HG02642 (cell line): ENCODE measurements around the gene SIRT7.

Source experiments
- ATAC-seq: cut with Tn5 transposase; IDR thresholded peaks from one replicate; pipeline ENCODE4 v1.9.1; 2021; ENCODE audit warnings: mild to moderate bottlenecking; ENCODE audit not compliant: unreplicated experiment, poor library complexity

Gene SIRT7

DNA sequence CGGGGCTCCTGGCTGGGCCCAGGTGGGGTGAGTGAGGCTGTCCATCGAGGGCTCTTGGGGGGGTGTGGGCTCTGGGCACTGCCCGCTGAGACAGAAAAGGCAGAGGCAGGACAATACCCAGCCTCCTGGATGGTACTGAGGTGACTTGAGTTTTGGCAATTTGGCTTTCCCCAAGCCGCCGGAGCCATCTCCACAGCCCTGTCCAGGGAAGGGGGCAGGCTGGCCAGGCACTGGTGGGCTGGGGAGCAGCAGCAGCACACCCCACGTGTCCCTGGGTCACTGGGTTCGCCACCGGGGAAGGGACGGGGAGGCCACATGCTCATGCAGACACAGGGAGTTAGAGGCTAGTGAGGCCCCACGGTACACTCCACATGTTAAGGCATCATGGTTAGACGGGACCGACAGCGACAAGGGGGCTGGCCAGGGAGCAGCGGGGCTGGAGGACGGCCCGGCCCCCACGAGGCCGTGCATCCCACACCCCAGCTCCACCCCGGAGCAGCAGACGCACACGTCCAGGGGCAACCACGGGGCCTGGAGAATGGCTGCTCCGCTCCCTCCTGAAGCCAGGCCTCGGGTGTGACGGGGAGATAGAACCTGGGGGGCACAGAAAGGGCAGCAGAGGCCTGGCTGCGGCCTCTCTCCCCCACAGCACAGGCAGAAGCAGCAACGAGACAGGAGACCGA lies 49.8 kb downstream of the SIRT7 start:
- no peak for ATAC-seq

- no peak for ATAC-seq
Observed at GRCh38 chr17:81867170-81867990, 50.6 kb downstream of the SIRT7 start.

DNA sequence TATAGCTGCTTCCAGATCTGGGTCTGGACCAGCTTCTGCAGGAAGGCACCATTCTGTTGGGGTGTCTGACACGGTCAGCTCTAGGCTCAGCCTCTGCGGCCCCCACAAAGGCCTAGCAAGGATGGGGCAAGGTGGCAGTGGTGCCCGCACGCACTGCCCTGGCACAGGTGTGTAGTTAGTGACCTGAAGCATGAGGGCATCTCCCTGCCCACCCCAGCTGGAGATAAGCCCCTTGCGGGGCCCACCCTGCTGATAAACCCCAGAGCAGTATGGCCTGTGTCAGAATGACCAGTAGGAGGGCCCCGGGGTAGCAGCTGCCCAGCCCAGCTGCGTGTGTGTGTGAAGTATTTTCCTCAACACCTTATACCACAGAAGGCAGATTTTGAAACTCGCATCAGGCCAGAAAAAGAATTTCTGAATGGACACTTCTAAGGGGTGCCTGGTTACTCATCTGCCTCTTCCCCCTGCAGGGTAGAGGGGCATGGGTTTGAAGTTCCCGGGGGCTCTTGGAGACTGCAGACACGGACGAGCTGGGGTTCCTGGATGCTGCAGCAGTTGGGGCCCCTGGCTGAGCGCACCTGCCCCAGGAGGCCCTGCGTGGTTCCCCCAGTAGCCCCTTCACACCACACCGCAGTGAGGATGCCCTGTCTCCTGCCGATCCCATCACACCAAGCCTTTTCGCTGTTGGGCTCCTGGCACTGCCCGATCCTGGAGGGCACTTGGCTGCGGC lies 51.4 kb downstream of the SIRT7 start:
- ATAC-seq: no peak

GRCh38 chr17:81865733-81866439 lies 52.1 kb downstream of the SIRT7 start:
- ATAC-seq: no peak

DNA sequence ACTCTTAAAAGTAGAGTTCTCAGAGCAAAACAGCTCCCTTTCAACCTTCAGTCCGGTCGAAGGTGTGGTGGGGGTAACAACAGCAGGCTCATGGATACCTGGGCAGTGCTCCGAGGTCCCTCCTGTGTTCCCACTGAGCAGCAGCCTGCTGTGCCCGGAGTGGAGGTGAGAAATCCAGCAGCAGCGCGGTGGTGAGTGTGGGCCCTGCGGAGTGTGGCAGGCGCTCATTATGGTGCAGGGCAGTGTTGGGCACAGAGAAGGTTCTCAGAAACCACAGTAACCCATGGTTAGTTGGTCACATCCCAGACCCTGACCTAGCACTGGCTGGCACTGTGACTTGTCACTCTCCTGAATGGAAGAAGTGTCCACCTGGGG lies 52.6 kb downstream of the SIRT7 start:
- ATAC-seq: no peak

- ATAC-seq: no peak
Observed at GRCh38 chr17:81863833-81864768, 53.9 kb downstream of the SIRT7 start.

DNA sequence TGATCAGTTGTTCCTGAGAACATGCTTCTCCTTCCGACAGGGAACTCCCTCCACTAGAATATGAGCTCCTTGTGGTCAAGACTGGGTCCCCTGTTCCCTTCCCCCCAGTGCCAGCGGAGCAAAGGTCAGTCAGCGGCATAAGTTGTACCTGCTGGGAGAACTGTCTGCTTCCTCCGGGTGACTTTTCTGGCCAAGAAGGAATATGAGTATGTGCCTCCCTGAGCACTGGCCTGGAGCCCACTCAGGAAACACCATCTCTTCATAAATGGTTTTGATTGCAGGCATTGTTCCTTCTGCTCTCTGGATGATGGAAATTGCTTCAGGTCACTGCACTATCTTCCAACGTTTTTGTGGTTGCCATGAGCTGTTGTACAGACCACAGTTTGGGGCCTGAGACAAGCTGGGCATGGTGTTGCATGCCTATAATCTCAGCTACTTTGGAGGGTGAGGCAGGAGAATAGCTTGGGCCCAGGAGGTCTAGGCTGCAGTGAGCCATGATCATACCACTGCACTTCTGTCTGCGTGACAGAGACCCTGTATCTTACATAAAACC lies 54.8 kb downstream of the SIRT7 start:
- ATAC-seq: no peak
